Kidney (tissue), 14 donors: Measurements from ENCODE around the gene RBMS1. TPM values are rescaled to one million over a fixed set of nuclear protein-coding genes. Genes with fewer than 3 reads are reported as not detected.

Experiments
- DNase-seq, 5 donors: peaks; one replicate each; pipeline ENCODE4 v3.0.0-alpha.2; 2013 to 2020
- FAIRE-seq: peaks from 2 replicates; lab custom pipeline; 2012; peaks lifted over from hg19 to GRCh38; lab: Jason Lieb, UNC
- H3K27ac ChIP-seq, 2 donors: one replicate each; pipeline ENCODE4 v1.7.0; 2013; ENCODE audit warnings: low read depth in 2 of 2, low read length in 2 of 2, inconsistent platforms in 1 of 2
- H3K27me3 ChIP-seq: one replicate; pipeline ENCODE4 v1.7.1; 2013; ENCODE audit warnings: low read length, inconsistent platforms; ENCODE audit not compliant: control insufficient read depth, insufficient read depth
- H3K36me3 ChIP-seq, 3 donors: one replicate each; pipeline versions ENCODE4 v1.7.0 to v1.7.1; 2013; ENCODE audit warnings: low read length in 3 of 3, control low read depth in 1 of 3, inconsistent platforms in 1 of 3; ENCODE audit not compliant: insufficient read depth in 3 of 3, control insufficient read depth in 2 of 3
- H3K4me1 ChIP-seq, 3 donors: one replicate each; pipeline versions ENCODE4 v1.7.0 to v1.7.1; 2013; ENCODE audit warnings: low read length in 3 of 3, inconsistent platforms in 1 of 3, low read depth in 1 of 3; ENCODE audit not compliant: control insufficient read depth in 2 of 3, insufficient read depth in 2 of 3
- H3K4me3 ChIP-seq, 3 donors: one replicate each; pipeline versions ENCODE4 v1.7.0 to v1.8.1; 2013; ENCODE audit warnings: low read length in 3 of 3, control low read depth in 1 of 3, inconsistent platforms in 1 of 3
- H3K9ac ChIP-seq, 3 donors: one replicate each; pipeline versions ENCODE4 v1.7.0 to v1.7.1; 2013; ENCODE audit warnings: low read length in 3 of 3, control low read depth in 1 of 3, inconsistent platforms in 1 of 3
- H3K9me3 ChIP-seq, 3 donors: one replicate each; pipeline versions ENCODE4 v1.7.0 to v1.7.1; 2013; ENCODE audit warnings: low read length in 3 of 3, control low read depth in 1 of 3, inconsistent platforms in 1 of 3; ENCODE audit not compliant: control insufficient read depth in 2 of 3, insufficient read depth in 1 of 3
- intact Hi-C: fragments of 100-400 bp; cut with DNase I; formaldehyde crosslinking; loops from one replicate; pipeline ENCODE4 v1.11.1; 2022
- polyA plus RNA-seq: library from polyadenylated mRNA; stranded (reverse); fragments of 350-450 nt; fragmentation: Illumina TruSeq; extraction: RNeasy Lipid Tissue Mini Kit (QIAGEN cat#74804); gene quantifications from one replicate; pipeline ENCODE4 v1.2.3, GENCODE V29; 2014; ENCODE audit warnings: low read depth, low replicate concordance; ENCODE audit not compliant: insufficient read depth
- total RNA-seq: library from RNA; stranded (reverse); fragmentation: NEBNext Ultra II Directional; extraction: Animal tissue kit (Norgen Biotek cat#: 25700); gene quantifications from one replicate; pipeline ENCODE4 v1.2.1, GENCODE V29; 2021
- TF ChIP-seq, protein P1 (sequence below): IDR thresholded peaks from 3 replicates; pipeline ENCODE4 v1.5.1; 2012; ENCODE audit warnings: mild to moderate bottlenecking, moderate library complexity, borderline replicate concordance; ENCODE audit not compliant: insufficient read depth; ENCODE audit errors: extremely low read depth
- donor health status: control.
- donor health status: control.
- donor health status: control.
- donor health status: control.
- donor health status: control.
- donor health status: DM: yes; HTN: yes; CAD: no.
- donor health status: Normal renal cell carcinoma (clear cell type).

Gene RBMS1
- total and polyA plus RNA-seq, 2 donors from 2014 or later = 25.6 to 94.8 TPM

DNA sequence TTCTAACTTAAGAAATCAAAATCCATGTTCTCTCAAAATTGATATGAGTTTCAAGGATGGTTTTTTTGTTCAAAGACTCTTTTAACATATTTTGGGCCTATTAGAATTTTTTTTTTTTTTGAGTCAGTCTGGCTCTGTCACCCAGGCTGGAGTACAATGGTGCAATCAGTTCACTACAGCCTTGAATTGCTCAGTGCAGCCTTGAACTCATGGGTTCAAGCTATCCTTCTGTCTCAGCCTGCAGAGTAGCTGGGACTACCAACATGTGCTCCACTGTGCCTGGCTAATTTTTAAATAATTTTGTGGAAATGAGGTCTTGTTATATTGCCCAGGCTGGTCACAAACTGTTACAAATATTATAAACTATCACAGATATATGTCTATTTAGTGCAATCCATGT is 40.6 kb upstream of the RBMS1 start:
- H3K9ac ChIP-seq = no peak overlapping the region
- TF ChIP-seq, protein P1, sequence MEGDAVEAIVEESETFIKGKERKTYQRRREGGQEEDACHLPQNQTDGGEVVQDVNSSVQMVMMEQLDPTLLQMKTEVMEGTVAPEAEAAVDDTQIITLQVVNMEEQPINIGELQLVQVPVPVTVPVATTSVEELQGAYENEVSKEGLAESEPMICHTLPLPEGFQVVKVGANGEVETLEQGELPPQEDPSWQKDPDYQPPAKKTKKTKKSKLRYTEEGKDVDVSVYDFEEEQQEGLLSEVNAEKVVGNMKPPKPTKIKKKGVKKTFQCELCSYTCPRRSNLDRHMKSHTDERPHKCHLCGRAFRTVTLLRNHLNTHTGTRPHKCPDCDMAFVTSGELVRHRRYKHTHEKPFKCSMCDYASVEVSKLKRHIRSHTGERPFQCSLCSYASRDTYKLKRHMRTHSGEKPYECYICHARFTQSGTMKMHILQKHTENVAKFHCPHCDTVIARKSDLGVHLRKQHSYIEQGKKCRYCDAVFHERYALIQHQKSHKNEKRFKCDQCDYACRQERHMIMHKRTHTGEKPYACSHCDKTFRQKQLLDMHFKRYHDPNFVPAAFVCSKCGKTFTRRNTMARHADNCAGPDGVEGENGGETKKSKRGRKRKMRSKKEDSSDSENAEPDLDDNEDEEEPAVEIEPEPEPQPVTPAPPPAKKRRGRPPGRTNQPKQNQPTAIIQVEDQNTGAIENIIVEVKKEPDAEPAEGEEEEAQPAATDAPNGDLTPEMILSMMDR = no peak
- no peak for FAIRE-seq

DNA sequence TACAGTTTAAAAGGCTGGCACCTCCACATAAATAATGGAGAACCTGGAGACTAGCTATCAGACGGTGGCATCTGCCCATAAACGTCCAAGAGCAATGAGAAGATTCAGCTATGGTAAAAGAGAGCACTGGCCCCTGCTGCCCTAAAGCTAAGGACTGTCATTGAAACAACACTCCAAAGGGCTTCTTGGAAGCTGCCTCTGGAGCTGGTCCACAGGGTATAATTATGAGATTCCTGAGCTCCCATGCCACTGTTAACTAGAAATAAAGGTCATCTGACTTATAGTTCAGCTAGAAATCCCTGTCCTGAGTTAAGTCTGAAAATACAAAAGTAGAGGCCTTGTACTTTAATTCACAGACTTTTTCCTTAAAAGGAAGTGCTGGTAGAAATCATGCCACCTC is 39.9 kb upstream of the RBMS1 start:
- intact Hi-C loops = no loop called here
- TF ChIP-seq, protein P1 = no peak

More for the DNA sequence above, 40.6 kb upstream of the RBMS1 start:
- no peaks in the 10 kb centered on the region for H3K27me3 ChIP-seq
- no peak overlapping the region for H3K4me3 ChIP-seq
- no peaks in the 10 kb centered on the region for H3K4me1 ChIP-seq
- no peak for DNase-seq
- H3K36me3 ChIP-seq = no peaks in the 10 kb centered on the region
- H3K9me3 ChIP-seq = no peaks in the 10 kb centered on the region
- intact Hi-C loops = no loop called here
- no peak overlapping the region for H3K27ac ChIP-seq

DNA sequence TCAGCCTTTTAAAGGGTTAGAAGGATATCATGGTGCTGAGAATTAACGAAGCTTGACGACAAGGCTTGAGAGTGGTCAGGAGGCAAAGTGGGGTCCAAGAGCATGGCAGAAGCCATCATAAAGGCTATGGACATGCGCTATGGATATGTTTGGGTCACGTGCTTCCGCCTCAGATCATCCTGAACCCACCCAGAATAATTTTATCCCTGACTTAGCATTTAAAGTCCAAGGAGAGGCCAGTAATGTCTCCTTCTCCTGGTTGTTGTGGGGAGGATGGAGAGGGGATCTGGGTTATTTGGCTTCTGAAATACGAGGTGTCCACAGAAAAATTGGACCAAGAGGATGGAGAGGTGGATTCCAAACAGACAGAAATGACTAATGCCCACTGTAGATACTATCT is 38.8 kb upstream of the RBMS1 start:
- FAIRE-seq (no peak), DNase-seq (no peak)
- TF ChIP-seq, protein P1 = no peak
- no peak overlapping the region for H3K9ac ChIP-seq
- H3K9me3 ChIP-seq = no peaks in the 10 kb centered on the region
- intact Hi-C loops = no loop called here
- H3K27me3 ChIP-seq = no peaks in the 10 kb centered on the region
- no peaks in the 10 kb centered on the region for H3K36me3 ChIP-seq
- no peaks in the 10 kb centered on the region for H3K4me1 ChIP-seq
- H3K4me3 ChIP-seq = no peak overlapping the region
- no peak overlapping the region for H3K27ac ChIP-seq

More for the DNA sequence above, 39.9 kb upstream of the RBMS1 start:
- Histone ChIP-seq H3K4me3 (no peak overlapping the region), H3K27me3 (no peaks in the 10 kb centered on the region), H3K36me3 (no peaks in the 10 kb centered on the region), H3K9me3 (no peaks in the 10 kb centered on the region), H3K27ac (no peak overlapping the region), H3K4me1 (no peaks in the 10 kb centered on the region), H3K9ac (no peak overlapping the region)
- no peak for DNase-seq
- no peak for FAIRE-seq
